HG02642 (cell line): Measurements from ENCODE around the gene LINC01488.

ENCODE experiments used
- ATAC-seq: cut with Tn5 transposase; IDR thresholded peaks from one replicate; pipeline ENCODE4 v1.9.1; 2021; ENCODE audit warnings: mild to moderate bottlenecking; ENCODE audit not compliant: unreplicated experiment, poor library complexity

The LINC01488 gene

GRCh38 chr11:69462106-69462951 is 19.1 kb upstream of the LINC01488 start:
- no peak for ATAC-seq

GRCh38 chr11:69463181-69463994 is 18.1 kb upstream of the LINC01488 start:
- no peak for ATAC-seq

GRCh38 chr11:69463995-69464960 is 17.2 kb upstream of the LINC01488 start:
- no peak for ATAC-seq

- no peak for ATAC-seq
Measured at GRCh38 chr11:69465236-69466000, 16.0 kb upstream of the LINC01488 start.

GRCh38 chr11:69466039-69466438 is 15.4 kb upstream of the LINC01488 start:
- no peak for ATAC-seq

GRCh38 chr11:69467196-69467595 is 14.3 kb upstream of the LINC01488 start:
- no peak for ATAC-seq

GRCh38 chr11:69467646-69468045 is 13.8 kb upstream of the LINC01488 start:
- no peak for ATAC-seq

- ATAC-seq = no peak
Measured at GRCh38 chr11:69468221-69468620, 13.2 kb upstream of the LINC01488 start.

GRCh38 chr11:69468911-69469885 is 12.3 kb upstream of the LINC01488 start:
- ATAC-seq = no peak

- ATAC-seq = no peak
Measured at GRCh38 chr11:69470301-69470700, 11.2 kb upstream of the LINC01488 start.

- ATAC-seq = no peak
Measured at GRCh38 chr11:69470793-69471728, 10.4 kb upstream of the LINC01488 start.

- ATAC-seq = no peak
Measured at GRCh38 chr11:69471729-69472540, 9.5 kb upstream of the LINC01488 start.

GRCh38 chr11:69472541-69473275 is 8.8 kb upstream of the LINC01488 start:
- ATAC-seq = no peak

- no peak for ATAC-seq
Measured at GRCh38 chr11:69473276-69473845, 8.1 kb upstream of the LINC01488 start.

- ATAC-seq = no peak
Measured at GRCh38 chr11:69474736-69475135, 6.7 kb upstream of the LINC01488 start.
